RWPE2 (cell line): ENCODE measurements around the gene CBY1.

Source experiments
- ATAC-seq: fragments of 200-7000 bp; cut with Tn5 transposase; 3 replicates; pipeline ENCODE4 v1.9.1; 2021; ENCODE audit warnings: low read depth
- DNase-seq: peaks from one replicate; pipeline ENCODE4 v3.0.0-alpha.2; 2020; ENCODE audit warnings: low spot score
- H3K27ac ChIP-seq: fragments of 450-650 bp; 2 replicates; pipeline ENCODE4 v1.5.1; 2017; ENCODE audit warnings: mild to moderate bottlenecking; ENCODE audit not compliant: poor library complexity, severe bottlenecking
- H3K27me3 ChIP-seq: fragments of 250-450 bp; sonication (Bioruptor Pico); 2 replicates; pipeline ENCODE4 v1.5.1; 2021; ENCODE audit warnings: mild to moderate bottlenecking, moderate library complexity; ENCODE audit not compliant: insufficient read depth, poor library complexity, severe bottlenecking
- H3K36me3 ChIP-seq: fragments of 250-450 bp; sonication (Bioruptor Pico); 2 replicates; pipeline ENCODE4 v1.5.1; 2020; ENCODE audit warnings: low read depth, mild to moderate bottlenecking, moderate library complexity
- H3K4me1 ChIP-seq: fragments of 250-450 bp; sonication (Bioruptor Pico); 2 replicates; pipeline ENCODE4 v1.5.1; 2021; ENCODE audit warnings: mild to moderate bottlenecking, moderate library complexity; ENCODE audit not compliant: insufficient read depth, poor library complexity, severe bottlenecking
- H3K4me3 ChIP-seq: fragments of 250-450 bp; sonication (Bioruptor Pico); 2 replicates; pipeline ENCODE4 v1.5.1; 2021; ENCODE audit warnings: mild to moderate bottlenecking, moderate library complexity; ENCODE audit not compliant: severe bottlenecking
- H3K9me3 ChIP-seq: fragments of 250-450 bp; sonication (Bioruptor Pico); 2 replicates; pipeline ENCODE4 v1.5.1; 2021; ENCODE audit warnings: mild to moderate bottlenecking, moderate library complexity; ENCODE audit not compliant: severe bottlenecking
- TF ChIP-seq, protein P1 (sequence below): fragments of 450-650 bp; IDR thresholded peaks from one replicate; pipeline ENCODE4 v1.5.1; 2017; ENCODE audit warnings: mild to moderate bottlenecking, moderate library complexity; ENCODE audit not compliant: poor library complexity, severe bottlenecking

The CBY1 gene

DNA sequence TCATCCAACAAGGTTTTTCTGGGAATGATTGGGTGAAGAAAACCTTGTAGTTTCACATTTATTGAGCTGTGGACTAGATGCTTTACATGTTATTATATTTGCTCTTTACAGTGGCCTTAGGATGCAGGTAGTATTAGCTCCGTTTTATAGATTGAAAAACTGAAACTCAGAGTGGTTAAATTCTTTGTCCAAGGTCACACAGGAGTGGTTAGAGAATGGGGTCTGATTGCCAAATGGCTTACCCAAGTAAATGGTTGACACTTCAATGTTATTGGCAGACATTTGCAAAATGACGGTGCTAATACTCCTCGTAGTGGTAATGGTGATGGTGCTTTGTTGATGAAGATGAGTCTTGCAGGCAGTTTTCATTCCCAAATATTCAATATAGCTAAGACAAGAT, 51.5 kb downstream of the CBY1 start:
- DNase-seq (no peak), ATAC-seq (no peak)
- H3K4me1 ChIP-seq: peaks cover 24% of the 10 kb centered on the region
- peak overlapping the region; percentile 69 for H3K27ac ChIP-seq
- no peaks in the 10 kb centered on the region for H3K9me3 ChIP-seq
- H3K4me3 ChIP-seq: no peak overlapping the region
- peaks cover 54% of the 10 kb centered on the region for H3K36me3 ChIP-seq
- H3K27me3 ChIP-seq: no peaks in the 10 kb centered on the region
- TF ChIP-seq, protein P1, sequence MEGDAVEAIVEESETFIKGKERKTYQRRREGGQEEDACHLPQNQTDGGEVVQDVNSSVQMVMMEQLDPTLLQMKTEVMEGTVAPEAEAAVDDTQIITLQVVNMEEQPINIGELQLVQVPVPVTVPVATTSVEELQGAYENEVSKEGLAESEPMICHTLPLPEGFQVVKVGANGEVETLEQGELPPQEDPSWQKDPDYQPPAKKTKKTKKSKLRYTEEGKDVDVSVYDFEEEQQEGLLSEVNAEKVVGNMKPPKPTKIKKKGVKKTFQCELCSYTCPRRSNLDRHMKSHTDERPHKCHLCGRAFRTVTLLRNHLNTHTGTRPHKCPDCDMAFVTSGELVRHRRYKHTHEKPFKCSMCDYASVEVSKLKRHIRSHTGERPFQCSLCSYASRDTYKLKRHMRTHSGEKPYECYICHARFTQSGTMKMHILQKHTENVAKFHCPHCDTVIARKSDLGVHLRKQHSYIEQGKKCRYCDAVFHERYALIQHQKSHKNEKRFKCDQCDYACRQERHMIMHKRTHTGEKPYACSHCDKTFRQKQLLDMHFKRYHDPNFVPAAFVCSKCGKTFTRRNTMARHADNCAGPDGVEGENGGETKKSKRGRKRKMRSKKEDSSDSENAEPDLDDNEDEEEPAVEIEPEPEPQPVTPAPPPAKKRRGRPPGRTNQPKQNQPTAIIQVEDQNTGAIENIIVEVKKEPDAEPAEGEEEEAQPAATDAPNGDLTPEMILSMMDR: no peak

DNA sequence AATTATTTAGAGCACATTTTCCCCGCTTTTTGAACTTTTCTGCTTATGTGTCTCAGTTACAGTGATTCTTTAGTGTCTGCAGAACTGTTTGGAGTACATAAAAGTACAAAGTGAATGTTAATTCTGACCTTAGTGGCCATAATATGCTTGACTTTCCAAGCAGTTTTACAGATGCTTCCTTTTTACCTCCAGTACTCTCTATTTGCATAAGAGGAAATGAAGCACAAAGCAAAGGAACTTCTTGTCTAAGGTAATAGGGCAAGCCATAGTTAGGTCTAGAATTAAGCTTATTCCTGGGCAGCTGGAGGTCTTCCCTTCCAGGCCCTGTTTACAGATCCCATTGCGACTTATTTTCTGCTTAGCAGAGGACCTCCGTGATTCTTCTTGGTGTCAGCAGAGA, 52.9 kb downstream of the CBY1 start:
- no peak overlapping the region for H3K27ac ChIP-seq
- H3K36me3 ChIP-seq: peaks cover 55% of the 10 kb centered on the region
- no peak overlapping the region for H3K4me3 ChIP-seq

DNA sequence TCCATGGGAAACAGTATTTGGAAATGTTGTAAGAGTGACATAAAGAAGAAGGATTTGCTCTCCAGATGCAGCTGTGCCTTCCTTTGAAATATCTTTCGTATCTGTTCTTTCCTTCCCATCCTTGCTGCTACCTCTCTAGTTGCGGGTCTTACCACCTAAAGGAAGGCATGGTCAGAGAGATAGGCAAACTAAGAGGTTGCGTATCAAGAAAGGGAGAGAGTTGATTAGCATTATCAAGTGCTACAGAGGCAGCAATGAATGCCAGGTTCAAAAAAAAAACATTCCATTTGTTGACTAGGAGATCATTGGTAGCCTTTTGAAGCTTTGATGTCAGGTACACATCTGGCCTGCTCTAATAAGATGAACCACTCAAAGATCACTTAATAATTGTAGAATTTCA, 53.9 kb downstream of the CBY1 start:
- H3K27me3 ChIP-seq: no peaks in the 10 kb centered on the region
- DNase-seq: no peak
- ATAC-seq: no peak
- no peaks in the 10 kb centered on the region for H3K9me3 ChIP-seq
- H3K36me3 ChIP-seq: peaks cover 56% of the 10 kb centered on the region
- H3K4me3 ChIP-seq: no peak overlapping the region
- TF ChIP-seq, protein P1: no peak
- H3K4me1 ChIP-seq: peaks cover 17% of the 10 kb centered on the region
- H3K27ac ChIP-seq: no peak overlapping the region

More for the DNA sequence above, 52.9 kb downstream of the CBY1 start:
- Histone ChIP-seq H3K27me3 (no peaks in the 10 kb centered on the region), H3K9me3 (no peaks in the 10 kb centered on the region), H3K4me1 (peaks cover 24% of the 10 kb centered on the region)
- ATAC-seq: no peak
- TF ChIP-seq, protein P1: no peak
- no peak for DNase-seq

DNA sequence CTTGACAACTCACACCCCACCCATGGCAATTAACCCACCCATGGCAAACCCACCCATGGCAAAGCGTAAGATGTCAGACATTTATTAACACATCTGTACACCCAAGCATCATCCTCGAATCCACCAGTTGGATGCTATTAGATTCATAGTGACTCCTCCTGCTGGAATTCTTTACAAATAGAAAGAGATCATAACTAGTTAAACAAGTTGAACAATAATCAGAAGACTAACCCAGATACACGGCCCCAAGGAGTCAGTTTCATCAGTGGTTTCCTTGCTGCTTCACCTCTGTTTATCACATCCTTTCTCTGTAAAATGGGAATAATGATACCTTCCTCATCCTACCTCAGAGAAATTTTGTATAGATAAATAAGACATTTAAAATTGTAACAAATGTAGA, 54.4 kb downstream of the CBY1 start:
- Histone ChIP-seq H3K27me3 (no peaks in the 10 kb centered on the region), H3K9me3 (no peaks in the 10 kb centered on the region), H3K4me3 (no peak overlapping the region), H3K36me3 (peaks cover 61% of the 10 kb centered on the region), H3K4me1 (peaks cover 17% of the 10 kb centered on the region), H3K27ac (no peak overlapping the region)
- no peak for ATAC-seq
- DNase-seq: no peak
- TF ChIP-seq, protein P1: no peak

DNA sequence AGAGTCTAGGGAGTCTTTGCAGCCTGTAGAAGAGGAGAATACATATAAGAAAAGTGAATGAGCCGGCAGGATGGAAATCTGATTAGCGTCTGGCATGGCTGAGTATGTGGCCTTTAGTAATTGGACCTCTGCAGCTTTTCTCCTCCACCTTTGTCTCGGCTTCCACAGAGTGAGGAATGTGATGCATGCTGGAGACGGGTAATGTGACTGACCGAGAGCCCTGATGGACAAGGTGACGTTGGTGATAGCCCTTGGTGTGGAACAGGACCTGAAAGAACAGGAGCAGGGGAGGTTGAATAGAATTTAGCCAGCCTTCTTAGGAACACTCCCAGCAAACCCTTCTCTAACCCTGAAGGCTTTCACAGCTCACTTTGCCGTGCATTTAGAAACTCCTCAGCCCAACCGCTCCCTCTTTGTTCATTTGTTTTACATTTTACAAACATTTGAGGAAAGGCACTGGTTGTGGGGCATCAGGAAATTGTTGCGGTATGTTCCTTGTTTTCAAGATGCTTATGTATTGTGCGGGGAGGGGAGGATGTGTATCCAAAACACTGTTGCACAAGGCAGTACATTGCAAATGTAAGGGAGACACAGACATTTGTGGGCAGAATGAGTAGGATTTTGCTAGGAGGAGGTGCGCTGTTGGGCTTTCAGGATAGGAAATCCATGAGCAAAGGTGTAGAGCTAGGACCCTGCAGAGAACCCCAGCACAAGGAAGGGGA, 56.2 kb downstream of the CBY1 start:
- Histone ChIP-seq H3K9me3 (no peaks in the 10 kb centered on the region), H3K27ac (no peak overlapping the region), H3K4me3 (no peak overlapping the region), H3K36me3 (peaks cover 70% of the 10 kb centered on the region), H3K4me1 (peaks cover 10% of the 10 kb centered on the region), H3K27me3 (no peaks in the 10 kb centered on the region)
- DNase-seq (no peak), ATAC-seq (no peak)
- TF ChIP-seq, protein P1: no peak
